ENCODE measurements around the gene PTPN22.

GRCh38 chr1:113777561-113777960 lies 94.0 kb downstream of the PTPN22 start:
- TF ChIP-seq CTCF (optimal IDR thresholded peaks at IDR 0.05 in 1 of 3, IDR thresholded peaks at IDR 0.05 in 1 of 3, conservative IDR thresholded peaks at IDR 0.05 in 1 of 3; ENCODE audit: extremely low read depth in 1 of 3, insufficient read depth in 2 of 3, low read length in 3 of 3): no peak
- TF ChIP-seq EZH2 (IDR thresholded peaks at IDR 0.05; ENCODE audit: low read length): no peak
